Gastroesophageal sphincter (tissue), 4 donors: ENCODE results near the gene DHDH. TPM values are rescaled to one million over a fixed set of nuclear protein-coding genes. Genes with fewer than 3 reads are reported as not detected.
A peak's percentile ranks its signal among the peaks of the same experiment; 100 is the strongest.

Experiments
- ATAC-seq: fragments of 150-250 bp; one replicate; pipeline ENCODE4 v1.9.1; 2016; ENCODE audit warnings: mild to moderate bottlenecking, moderate library complexity
- H3K27ac ChIP-seq, 4 donors: fragments of 200-600 bp; sonication (generic) in 3 of 4; 1 replicate in 3 of 4; 2 replicates in 1 of 4; pipeline ENCODE4 v1.5.1; 2016 to 2019
- H3K27me3 ChIP-seq: fragments of 200-600 bp; sonication (generic); one replicate; pipeline ENCODE4 v1.5.1; 2019
- H3K36me3 ChIP-seq, 2 donors: fragments of 200-600 bp; sonication (generic); one replicate each; pipeline ENCODE4 v1.5.1; 2019; ENCODE audit warnings: control low read depth in 1 of 2
- H3K4me1 ChIP-seq, 3 donors: fragments of 200-600 bp; sonication (generic); 1 replicate in 2 of 3; 2 replicates in 1 of 3; pipeline ENCODE4 v1.5.1; 2016 to 2019; ENCODE audit warnings: control low read depth in 2 of 3
- H3K4me3 ChIP-seq, 2 donors: fragments of 200-600 bp; sonication (generic); one replicate each; pipeline ENCODE4 v1.5.1; 2019; ENCODE audit warnings: mild to moderate bottlenecking in 1 of 2, moderate library complexity in 1 of 2
- H3K9me3 ChIP-seq, 3 donors: fragments of 200-600 bp; sonication (generic); one replicate each; pipeline ENCODE4 v1.5.1; 2017 to 2019; ENCODE audit warnings: control low read depth in 2 of 3
- CTCF ChIP-seq, 4 experiments: fragments of 200-600 bp in 2 of 4; fragments of 450-650 bp in 2 of 4; sonication (generic) in 1 of 4; IDR thresholded peaks; one replicate each; pipeline ENCODE4 v1.5.1; 2017 to 2019; ENCODE audit warnings: antibody characterized with exemption in 4 of 4, mild to moderate bottlenecking in 2 of 4, moderate library complexity in 2 of 4
- EP300 ChIP-seq: sonication (generic); formaldehyde crosslinking; IDR thresholded peaks from one replicate; pipeline ENCODE4 v1.6.1; 2017; ENCODE audit warnings: antibody characterized with exemption, mild to moderate bottlenecking
- POLR2A ChIP-seq, 2 donors: fragments of 450-650 bp; IDR thresholded peaks; one replicate each; pipeline ENCODE4 v1.6.1; 2017; ENCODE audit warnings: antibody characterized with exemption in 2 of 2, mild to moderate bottlenecking in 2 of 2, moderate library complexity in 1 of 2
- POLR2AphosphoS5 ChIP-seq: sonication (generic); formaldehyde crosslinking; IDR thresholded peaks from one replicate; pipeline ENCODE4 v1.6.1; 2017; ENCODE audit warnings: antibody characterized with exemption
- WGBS, 2 donors: methylation state at CpG; one replicate each; pipeline ENCODE4 v1.1.5; 2018; ENCODE audit warnings: low coverage in 1 of 2; 5-methylcytosine and 5-hydroxymethylcytosine counted together
- total RNA-seq, 4 donors: library from RNA; depleted of rRNA; stranded (reverse); fragments of >200 nt; gene quantifications; one replicate each; pipeline ENCODE4 v1.1.0, GENCODE V29; 2016

DHDH gene
- total RNA-seq, 4 donors from 2014 or later, result 0.81 TPM; not detected in 3

DNA sequence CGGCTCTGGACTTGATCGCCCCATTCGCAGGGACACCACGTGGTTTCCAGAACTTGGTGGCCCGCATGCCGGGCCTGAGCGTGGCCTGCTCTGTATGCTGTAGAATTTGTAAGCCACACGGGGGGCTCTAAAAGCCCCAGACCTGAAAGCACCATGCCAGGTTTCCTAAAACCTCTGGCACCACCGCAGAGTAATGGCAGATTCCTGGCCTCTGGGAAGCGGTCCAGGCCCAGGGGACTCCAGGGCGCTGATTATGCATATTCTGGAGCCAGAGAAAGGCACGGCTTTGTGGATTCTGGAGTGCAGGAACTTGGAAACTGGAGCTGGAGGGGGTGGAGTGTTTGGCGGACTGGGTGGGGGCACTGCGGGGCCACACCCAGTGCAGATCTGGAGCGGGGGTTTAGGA lies 35.3 kb downstream of the DHDH start:
- Histone ChIP-seq H3K36me3 (peaks cover 0 to 73% of the 10 kb centered on the region in 2 donors), H3K9me3 (no peaks in the 10 kb centered on the region), H3K27me3 (no peaks in the 10 kb centered on the region), H3K4me3 (no peak overlapping the region), H3K4me1 (peaks cover 0 to 50% (median 24%) of the 10 kb centered on the region in 3 donors), H3K27ac (peak overlapping the region in 3 of 4 donors; percentile 93 to 95 (median 93))
- TF ChIP-seq EP300, result no peak
- TF ChIP-seq POLR2AphosphoS5, result no peak
- no peak for TF ChIP-seq CTCF (IDR thresholded peaks at IDR 0.05)
- no peak for TF ChIP-seq POLR2A (IDR thresholded peaks at IDR 0.05)
- no peak for ATAC-seq
- 71 to 75% methylated on average over 4 to 6 of the region's 15 CpGs for WGBS, 2 donors

DNA sequence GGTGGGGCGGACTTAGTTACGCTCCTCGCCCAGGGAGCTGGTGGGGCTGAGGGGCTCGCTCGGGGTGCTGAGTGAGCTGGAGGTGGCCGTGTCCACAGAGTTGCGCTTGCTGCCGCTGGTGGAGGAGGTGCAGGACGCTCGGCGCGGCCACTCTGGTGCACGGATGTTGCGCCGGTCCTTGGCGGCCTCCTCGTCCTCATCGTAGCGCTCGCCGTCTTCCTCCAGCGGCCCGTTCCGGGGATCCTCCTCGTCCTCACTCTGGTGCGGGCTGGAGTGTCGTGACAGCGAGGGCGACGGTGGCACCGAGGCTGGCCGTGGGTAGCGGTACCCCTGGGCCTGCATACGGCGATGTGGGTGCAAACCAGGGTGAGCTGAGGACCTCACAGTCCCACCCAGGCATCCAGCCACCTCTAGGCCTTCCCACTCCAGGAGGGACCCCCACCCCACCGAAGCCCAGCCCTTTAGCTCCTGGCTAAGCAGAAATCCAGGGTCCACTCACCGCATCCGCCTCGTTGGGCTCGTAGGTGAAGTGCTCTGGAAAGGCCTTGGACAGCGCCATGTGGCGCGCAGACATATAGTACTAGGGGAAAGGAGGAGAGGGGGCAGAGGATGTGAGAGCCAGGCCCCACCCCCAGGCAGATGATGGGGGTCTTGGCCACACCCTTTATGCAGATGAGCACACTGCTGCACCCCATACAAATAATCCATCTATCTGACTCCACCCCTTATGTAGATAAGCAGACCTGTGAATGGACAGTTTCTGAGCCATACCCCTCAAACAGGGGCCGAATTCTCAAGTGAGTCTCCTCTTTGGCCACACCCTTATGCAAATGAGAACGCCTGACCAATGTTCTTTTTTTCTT lies 36.0 kb downstream of the DHDH start:
- Histone ChIP-seq H3K4me3 (no peak overlapping the region), H3K4me1 (peaks cover 0 to 43% (median 17%) of the 10 kb centered on the region in 3 donors), H3K27ac (peak overlapping the region in 2 of 4 donors; percentile 58 to 95), H3K9me3 (no peaks in the 10 kb centered on the region), H3K27me3 (no peaks in the 10 kb centered on the region), H3K36me3 (peaks cover 0 to 80% of the 10 kb centered on the region in 2 donors)
- 51 to 90% methylated on average over 2 to 7 of the region's 45 CpGs for WGBS, 2 donors
- ATAC-seq, result no peak
- TF ChIP-seq POLR2A (IDR thresholded peaks at IDR 0.05), result peak in 1 of 2 donors; percentile 19
- TF ChIP-seq EP300, result no peak

DNA sequence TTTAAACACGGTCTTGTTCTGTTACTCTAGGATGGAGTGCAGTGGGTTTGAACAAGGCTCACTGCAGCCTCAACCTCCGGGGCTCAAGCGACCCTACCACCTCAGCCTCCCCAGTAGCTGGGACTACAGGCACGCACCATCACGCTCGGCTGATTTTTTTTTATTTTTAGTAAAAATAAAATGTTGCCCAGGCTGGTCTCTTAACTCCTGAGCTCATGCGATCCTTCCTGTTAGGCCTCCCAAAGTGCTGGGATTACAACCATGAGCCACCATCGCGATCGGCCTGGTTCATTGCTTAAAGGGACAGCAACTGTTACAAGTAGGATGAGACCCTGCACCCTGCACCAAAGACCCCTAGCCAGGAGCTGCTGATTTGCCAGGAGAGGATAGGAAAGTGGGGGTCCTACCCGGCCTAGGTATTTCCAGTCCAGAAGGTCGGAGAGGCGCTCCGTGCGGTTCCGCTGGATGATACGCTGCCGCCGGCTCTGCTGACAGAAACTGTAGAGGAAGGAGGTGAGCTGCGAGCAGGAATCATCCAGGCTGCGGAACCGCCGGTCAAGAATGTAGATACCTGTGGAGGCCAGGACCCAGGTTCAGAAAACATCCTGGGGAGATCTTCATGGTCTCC lies 36.8 kb downstream of the DHDH start:
- no peak for TF ChIP-seq EP300
- no peak for TF ChIP-seq CTCF (IDR thresholded peaks at IDR 0.05)
- TF ChIP-seq POLR2AphosphoS5, result no peak
- TF ChIP-seq POLR2A (IDR thresholded peaks at IDR 0.05), result no peak
- peaks cover 0 to 39% (median 17%) of the 10 kb centered on the region in 3 donors for H3K4me1 ChIP-seq
- ATAC-seq, result no peak
- no peak overlapping the region for H3K4me3 ChIP-seq
- peaks cover 0 to 86% of the 10 kb centered on the region in 2 donors for H3K36me3 ChIP-seq
- peak overlapping the region in 2 of 4 donors; percentile 58 to 95 for H3K27ac ChIP-seq
- H3K27me3 ChIP-seq, result no peaks in the 10 kb centered on the region
- WGBS, 2 donors, result 71 to 81% methylated on average over 3 to 20 of the region's 23 CpGs
- no peaks in the 10 kb centered on the region for H3K9me3 ChIP-seq

DNA sequence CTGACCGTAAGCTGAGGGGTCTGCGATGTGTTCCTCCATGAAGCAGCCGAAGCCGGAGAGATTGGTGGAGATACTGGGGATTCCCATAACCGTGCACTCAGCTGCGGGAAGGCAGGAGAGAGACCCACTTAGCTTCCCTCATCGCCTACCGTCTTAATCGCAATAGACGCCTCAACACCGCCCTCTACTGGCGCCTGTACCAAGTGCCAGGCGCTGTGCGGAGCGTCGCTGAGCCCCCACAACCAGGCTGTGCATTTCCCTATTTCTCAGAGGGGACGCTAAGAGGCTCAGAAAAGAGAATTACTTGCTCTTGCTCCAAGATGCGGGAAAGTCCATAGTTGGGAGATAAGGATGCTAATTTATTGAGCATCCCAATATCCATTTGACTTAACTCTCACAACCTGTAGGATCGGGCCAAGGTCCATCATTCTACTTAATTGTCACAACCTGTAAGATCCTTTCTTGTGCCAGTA lies 37.5 kb downstream of the DHDH start:
- Histone ChIP-seq H3K4me1 (peaks cover 0 to 39% (median 17%) of the 10 kb centered on the region in 3 donors), H3K27ac (peak overlapping the region in 2 of 4 donors; percentile 58 to 95), H3K9me3 (no peaks in the 10 kb centered on the region), H3K36me3 (peaks cover 0 to 88% of the 10 kb centered on the region in 2 donors), H3K4me3 (no peak overlapping the region), H3K27me3 (no peaks in the 10 kb centered on the region)
- peak; percentile 54 for ATAC-seq
- 31 to 42% methylated on average over 2 to 3 of the region's 19 CpGs for WGBS, 2 donors
- peak in 3 of 4 experiments; percentile 83 to 92 (median 85) for TF ChIP-seq CTCF (IDR thresholded peaks at IDR 0.05)
- peak; percentile 64 for TF ChIP-seq POLR2AphosphoS5
- TF ChIP-seq EP300, result no peak
- peak in 1 of 2 donors; percentile 3 for TF ChIP-seq POLR2A (IDR thresholded peaks at IDR 0.05)
